ENCODE data around the gene SLC6A6. TPM values are rescaled to one million over a fixed set of nuclear protein-coding genes. Genes with fewer than 3 reads are reported as not detected.

Gene SLC6A6
- total RNA-seq, 2 donors from 2014 or later, result 43.1 to 56.5 TPM

DNA sequence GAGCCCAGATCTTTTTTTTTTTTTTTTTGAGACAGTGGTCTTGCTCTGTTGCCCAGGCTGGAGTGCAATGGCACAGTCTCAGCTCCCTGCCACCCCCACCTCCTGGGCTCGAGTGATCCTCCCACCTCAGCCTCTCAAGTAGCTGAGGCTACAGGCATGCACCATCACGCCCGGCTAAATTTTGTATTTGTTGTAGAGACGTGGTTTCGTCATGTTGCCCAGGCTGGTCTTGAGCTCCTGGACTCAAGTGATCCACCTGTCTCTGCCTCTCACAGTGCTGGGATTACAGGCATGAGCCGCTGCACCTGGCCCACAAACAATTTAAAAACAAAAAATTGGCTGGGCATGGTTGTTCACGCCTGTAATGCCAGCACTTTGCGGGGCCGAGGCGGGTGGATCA, 22.6 kb upstream of the SLC6A6 start:
- H3K27ac Mint-ChIP-seq, result no peak overlapping the region
- Histone ChIP-seq H3K27me3 (ENCODE audit: control insufficient read depth, insufficient read depth, low read length, poor library complexity, severe bottlenecking) (no peaks in the 10 kb centered on the region), H3K27ac (ENCODE audit: low read depth, low read length) (no peak overlapping the region), H3K4me3 (ENCODE audit: low read length) (no peak overlapping the region), H3K9me3 (ENCODE audit: control insufficient read depth, low read length) (no peaks in the 10 kb centered on the region), H3K4me1 (ENCODE audit: control insufficient read depth, insufficient read depth, low read length) (no peaks in the 10 kb centered on the region), H3K9ac (ENCODE audit: extremely low read depth, low read length, poor library complexity, severe bottlenecking) (no peak overlapping the region), H3K36me3 (ENCODE audit: control insufficient read depth, insufficient read depth, low read length) (no peaks in the 10 kb centered on the region)
- H3K9me3 Mint-ChIP-seq, result no peaks in the 10 kb centered on the region
- H3K36me3 Mint-ChIP-seq (ENCODE audit: low read depth), result no peaks in the 10 kb centered on the region
- WGBS, 2 experiments (ENCODE audit: insufficient coverage in 1 of 2, insufficient read length in 1 of 2), result 92 to 95% methylated on average over 7 to 10 of the region's 10 CpGs
- TF ChIP-seq, protein P1, sequence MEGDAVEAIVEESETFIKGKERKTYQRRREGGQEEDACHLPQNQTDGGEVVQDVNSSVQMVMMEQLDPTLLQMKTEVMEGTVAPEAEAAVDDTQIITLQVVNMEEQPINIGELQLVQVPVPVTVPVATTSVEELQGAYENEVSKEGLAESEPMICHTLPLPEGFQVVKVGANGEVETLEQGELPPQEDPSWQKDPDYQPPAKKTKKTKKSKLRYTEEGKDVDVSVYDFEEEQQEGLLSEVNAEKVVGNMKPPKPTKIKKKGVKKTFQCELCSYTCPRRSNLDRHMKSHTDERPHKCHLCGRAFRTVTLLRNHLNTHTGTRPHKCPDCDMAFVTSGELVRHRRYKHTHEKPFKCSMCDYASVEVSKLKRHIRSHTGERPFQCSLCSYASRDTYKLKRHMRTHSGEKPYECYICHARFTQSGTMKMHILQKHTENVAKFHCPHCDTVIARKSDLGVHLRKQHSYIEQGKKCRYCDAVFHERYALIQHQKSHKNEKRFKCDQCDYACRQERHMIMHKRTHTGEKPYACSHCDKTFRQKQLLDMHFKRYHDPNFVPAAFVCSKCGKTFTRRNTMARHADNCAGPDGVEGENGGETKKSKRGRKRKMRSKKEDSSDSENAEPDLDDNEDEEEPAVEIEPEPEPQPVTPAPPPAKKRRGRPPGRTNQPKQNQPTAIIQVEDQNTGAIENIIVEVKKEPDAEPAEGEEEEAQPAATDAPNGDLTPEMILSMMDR (conservative IDR thresholded peaks at IDR 0.05), result no peak
- H3K4me1 Mint-ChIP-seq, result peaks cover 4% of the 10 kb centered on the region
- no peak for DNase-seq
- H3K4me3 Mint-ChIP-seq, result no peak overlapping the region
- H3K27me3 Mint-ChIP-seq (ENCODE audit: insufficient read depth), result peaks cover 7% of the 10 kb centered on the region

DNA sequence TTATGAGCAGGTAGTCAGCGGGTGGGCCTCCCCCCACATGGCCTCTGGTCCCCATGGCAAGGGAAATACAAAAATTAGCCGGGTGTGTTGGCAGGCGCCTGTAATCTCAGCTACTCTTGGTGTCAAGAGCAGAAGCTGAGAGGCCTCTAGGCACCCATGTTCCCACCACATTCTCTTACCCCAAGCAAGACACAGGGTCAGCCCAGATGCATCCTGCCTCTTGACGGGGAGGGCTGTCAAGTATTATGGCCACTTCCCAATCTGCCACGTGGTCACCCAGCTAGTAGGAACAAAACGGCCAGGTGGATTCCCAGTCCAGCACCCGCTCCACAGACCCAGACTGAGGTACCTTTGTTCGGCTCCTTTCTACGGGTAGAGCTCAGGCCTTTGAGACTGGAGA, 16.2 kb upstream of the SLC6A6 start:
- Histone ChIP-seq H3K27me3 (ENCODE audit: control insufficient read depth, insufficient read depth, low read length, poor library complexity, severe bottlenecking) (no peaks in the 10 kb centered on the region), H3K36me3 (ENCODE audit: control insufficient read depth, insufficient read depth, low read length) (no peaks in the 10 kb centered on the region), H3K9me3 (ENCODE audit: control insufficient read depth, low read length) (no peaks in the 10 kb centered on the region), H3K4me1 (ENCODE audit: control insufficient read depth, insufficient read depth, low read length) (no peaks in the 10 kb centered on the region), H3K9ac (ENCODE audit: extremely low read depth, low read length, poor library complexity, severe bottlenecking) (no peak overlapping the region), H3K4me3 (ENCODE audit: low read length) (no peak overlapping the region), H3K27ac (ENCODE audit: low read depth, low read length) (no peak overlapping the region)
- Mint-ChIP-seq H3K9me3 (no peaks in the 10 kb centered on the region), H3K36me3 (ENCODE audit: low read depth) (no peaks in the 10 kb centered on the region), H3K4me3 (no peak overlapping the region), H3K27me3 (ENCODE audit: insufficient read depth) (peaks cover 10% of the 10 kb centered on the region), H3K27ac (no peak overlapping the region), H3K4me1 (no peaks in the 10 kb centered on the region)
- DNase-seq, result no peak
- TF ChIP-seq, protein P1 (conservative IDR thresholded peaks at IDR 0.05), result no peak
- WGBS, 2 experiments (ENCODE audit: insufficient coverage in 1 of 2, insufficient read length in 1 of 2), result 80 to 82% methylated on average over 6 to 9 of the region's 9 CpGs

DNA sequence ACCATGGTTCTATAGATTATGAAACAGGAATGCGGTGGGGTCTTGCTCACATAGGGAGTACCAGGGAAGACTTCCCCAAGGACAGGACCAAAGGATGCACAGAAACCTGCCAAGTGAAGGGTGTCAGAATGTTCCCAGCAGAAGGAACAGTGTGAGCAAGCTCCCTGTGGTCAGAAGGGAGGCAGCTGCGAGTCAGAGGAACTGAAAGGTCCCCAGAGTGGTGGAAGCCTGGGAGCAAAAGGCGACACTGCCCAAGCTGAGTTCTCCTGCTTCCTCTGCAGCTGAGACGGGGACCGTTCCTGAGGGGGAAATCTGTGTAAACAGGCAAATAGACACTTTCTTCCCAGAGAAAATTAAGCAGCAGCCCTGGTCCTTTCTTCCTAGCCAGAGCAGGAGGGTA, 14.2 kb upstream of the SLC6A6 start:
- H3K4me1 Mint-ChIP-seq, result peaks cover 1% of the 10 kb centered on the region
- 88 to 90% methylated on average over 5 of the region's 5 CpGs for WGBS, 2 experiments (ENCODE audit: insufficient coverage in 1 of 2, insufficient read length in 1 of 2)
- no peaks in the 10 kb centered on the region for H3K36me3 Mint-ChIP-seq (ENCODE audit: low read depth)
- no peak overlapping the region for H3K4me3 Mint-ChIP-seq
- no peak overlapping the region for H3K4me3 ChIP-seq (ENCODE audit: low read length)
- TF ChIP-seq, protein P1 (conservative IDR thresholded peaks at IDR 0.05), result no peak
- H3K36me3 ChIP-seq (ENCODE audit: control insufficient read depth, insufficient read depth, low read length), result no peaks in the 10 kb centered on the region
- H3K9ac ChIP-seq (ENCODE audit: extremely low read depth, low read length, poor library complexity, severe bottlenecking), result no peak overlapping the region
- peaks cover 8% of the 10 kb centered on the region for H3K4me1 ChIP-seq (ENCODE audit: control insufficient read depth, insufficient read depth, low read length)
- H3K27me3 ChIP-seq (ENCODE audit: control insufficient read depth, insufficient read depth, low read length, poor library complexity, severe bottlenecking), result no peaks in the 10 kb centered on the region
- H3K27ac ChIP-seq (ENCODE audit: low read depth, low read length), result no peak overlapping the region
- H3K27me3 Mint-ChIP-seq (ENCODE audit: insufficient read depth), result peaks cover 4% of the 10 kb centered on the region
- H3K9me3 Mint-ChIP-seq, result no peaks in the 10 kb centered on the region
- H3K27ac Mint-ChIP-seq, result no peak overlapping the region
- no peak for DNase-seq
- H3K9me3 ChIP-seq (ENCODE audit: control insufficient read depth, low read length), result no peaks in the 10 kb centered on the region

All from endodermal cell (in vitro differentiated cells).